Keratinocyte (primary cell): ENCODE results near the gene INPP5K. TPM values are rescaled to one million over a fixed set of nuclear protein-coding genes. Genes with fewer than 3 reads are reported as not detected.

Experiments used
- DNase-seq: peaks from one replicate; pipeline ENCODE4 v3.0.0-alpha.2; 2011; ENCODE audit warnings: low read depth, missing footprints, low spot score
- FAIRE-seq: peaks from 2 replicates; lab custom pipeline; 2011; peaks lifted over from hg19 to GRCh38; lab: Jason Lieb, UNC
- H2AFZ ChIP-seq: 2 replicates; pipeline ENCODE4 v1.6.0; 2012; ENCODE audit warnings: low read length, control low read depth, inconsistent platforms; ENCODE audit not compliant: control insufficient read depth
- H3K27ac ChIP-seq: 2 replicates; pipeline ENCODE4 v1.5.1; 2011; ENCODE audit warnings: low read length; ENCODE audit not compliant: control insufficient read depth, insufficient read depth
- H3K27me3 ChIP-seq: 3 replicates; pipeline ENCODE4 v1.6.0; 2011; ENCODE audit warnings: low read length; ENCODE audit not compliant: control insufficient read depth, insufficient read depth; ENCODE audit errors: extremely low read depth
- H3K36me3 ChIP-seq, 2 experiments: 2 replicates in 1 of 2; 3 replicates in 1 of 2; pipeline ENCODE4 v1.5.1; 2011; ENCODE audit warnings: low read length in 2 of 2, mild to moderate bottlenecking in 1 of 2; ENCODE audit not compliant: control insufficient read depth in 2 of 2, insufficient read depth in 2 of 2; ENCODE audit errors: extremely low read depth in 1 of 2
- H3K4me1 ChIP-seq: 3 replicates; pipeline ENCODE4 v1.5.1; 2011; ENCODE audit warnings: low read length; ENCODE audit not compliant: control insufficient read depth, insufficient read depth; ENCODE audit errors: extremely low read depth
- H3K4me2 ChIP-seq: 3 replicates; pipeline ENCODE4 v1.6.0; 2011; ENCODE audit warnings: low read depth, low read length; ENCODE audit not compliant: control insufficient read depth, insufficient read depth; ENCODE audit errors: extremely low read depth
- H3K4me3 ChIP-seq, 3 experiments: fragments of 200-600 bp in 1 of 3; sonication (generic) in 1 of 3; 2 replicates in 2 of 3; 3 replicates in 1 of 3; pipeline ENCODE4 v1.5.1; 2011 to 2016; ENCODE audit warnings: low read length in 3 of 3, mild to moderate bottlenecking in 3 of 3, control low read depth in 2 of 3, inconsistent platforms in 1 of 3, low read depth in 1 of 3, mixed read lengths in 1 of 3, mixed run types in 1 of 3, moderate library complexity in 1 of 3; ENCODE audit not compliant: control insufficient read depth in 2 of 3, insufficient read depth in 2 of 3; ENCODE audit errors: extremely low read depth in 1 of 3
- H3K79me2 ChIP-seq: 2 replicates; pipeline ENCODE4 v1.6.0; 2012; ENCODE audit warnings: low read length; ENCODE audit not compliant: control insufficient read depth, insufficient read depth
- H3K9ac ChIP-seq: 3 replicates; pipeline ENCODE4 v1.6.0; 2011; ENCODE audit warnings: low read length; ENCODE audit not compliant: control insufficient read depth, insufficient read depth; ENCODE audit errors: extremely low read depth
- H3K9me1 ChIP-seq: 3 replicates; pipeline ENCODE4 v1.6.0; 2011; ENCODE audit warnings: low read length; ENCODE audit not compliant: control insufficient read depth, insufficient read depth; ENCODE audit errors: extremely low read depth
- H3K9me3 ChIP-seq: 2 replicates; pipeline ENCODE4 v1.5.1; 2012; ENCODE audit warnings: low read depth, low read length; ENCODE audit not compliant: control insufficient read depth
- H4K20me1 ChIP-seq: 3 replicates; pipeline ENCODE4 v1.6.0; 2011; ENCODE audit warnings: low read length; ENCODE audit not compliant: control insufficient read depth, insufficient read depth; ENCODE audit errors: extremely low read depth
- EZH2 ChIP-seq: IDR thresholded peaks from one replicate; pipeline ENCODE4 v1.6.1; 2012; ENCODE audit warnings: inconsistent platforms, mild to moderate bottlenecking, low read length, moderate library complexity
- dilution Hi-C: fragments of 300-500 bp; cut with MboI; formaldehyde crosslinking; loops from one replicate; pipeline ENCODE4 v1.7.0; 2020; ENCODE audit warnings: low sequenced_read_pairs; ENCODE audit not compliant: extremely low pct_ligation_motif_present
- polyA plus RNA-seq, 5 experiments: library from polyadenylated mRNA; depleted of rRNA in 3 of 5; stranded (reverse) in 3 of 5; stranded (forward) in 1 of 5; unstranded in 1 of 5; fragments of >200 nt; gene quantifications; 1 replicate in 1 of 5; 2 replicates in 3 of 5; 3 replicates in 1 of 5; pipeline versions ENCODE4 v1.2.1 to v1.2.3, GENCODE V29; 2011 to 2012; ENCODE audit warnings: missing spikeins in 2 of 5, low read depth in 1 of 5, low replicate concordance in 1 of 5
- TF ChIP-seq, protein P1 (sequence below), 3 experiments: IDR thresholded peaks in 1 of 3; conservative IDR thresholded peaks in 1 of 3; optimal IDR thresholded peaks in 1 of 3; 2 replicates in 2 of 3; 3 replicates in 1 of 3; pipeline versions ENCODE3 to v1.5.1; 2011; ENCODE audit warnings: low read length in 3 of 3, mild to moderate bottlenecking in 3 of 3, moderate library complexity in 2 of 3, control low read depth in 1 of 3, inconsistent platforms in 1 of 3; ENCODE audit not compliant: insufficient read depth in 2 of 3; ENCODE audit errors: extremely low read depth in 1 of 3

Gene INPP5K
- polyA plus RNA-seq, 1 donor (not counting 4 experiments of a cell fraction or from before 2014, with no cell fraction given) = 23.0 TPM

DNA sequence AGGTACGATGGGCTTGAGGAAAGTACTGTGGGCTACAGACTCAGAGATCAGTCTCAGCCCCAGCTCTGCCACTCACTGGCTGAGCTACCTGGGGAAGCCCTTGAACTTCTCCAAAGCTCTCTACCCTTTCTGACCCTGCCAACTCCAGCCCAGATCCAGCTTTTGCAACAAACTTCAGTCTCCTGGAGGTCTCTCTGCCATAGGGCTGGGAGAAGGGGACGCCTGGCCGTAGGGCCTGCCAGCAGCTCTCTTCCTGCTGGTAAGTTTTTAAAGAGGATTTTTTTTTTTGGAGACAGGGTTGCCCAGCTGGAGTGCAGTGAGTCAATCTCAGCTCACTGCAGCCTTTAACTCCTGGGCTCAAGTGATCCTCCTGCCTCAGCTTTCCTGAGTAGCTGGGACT is 11.5 kb downstream of the INPP5K start:
- TF ChIP-seq, protein P1, sequence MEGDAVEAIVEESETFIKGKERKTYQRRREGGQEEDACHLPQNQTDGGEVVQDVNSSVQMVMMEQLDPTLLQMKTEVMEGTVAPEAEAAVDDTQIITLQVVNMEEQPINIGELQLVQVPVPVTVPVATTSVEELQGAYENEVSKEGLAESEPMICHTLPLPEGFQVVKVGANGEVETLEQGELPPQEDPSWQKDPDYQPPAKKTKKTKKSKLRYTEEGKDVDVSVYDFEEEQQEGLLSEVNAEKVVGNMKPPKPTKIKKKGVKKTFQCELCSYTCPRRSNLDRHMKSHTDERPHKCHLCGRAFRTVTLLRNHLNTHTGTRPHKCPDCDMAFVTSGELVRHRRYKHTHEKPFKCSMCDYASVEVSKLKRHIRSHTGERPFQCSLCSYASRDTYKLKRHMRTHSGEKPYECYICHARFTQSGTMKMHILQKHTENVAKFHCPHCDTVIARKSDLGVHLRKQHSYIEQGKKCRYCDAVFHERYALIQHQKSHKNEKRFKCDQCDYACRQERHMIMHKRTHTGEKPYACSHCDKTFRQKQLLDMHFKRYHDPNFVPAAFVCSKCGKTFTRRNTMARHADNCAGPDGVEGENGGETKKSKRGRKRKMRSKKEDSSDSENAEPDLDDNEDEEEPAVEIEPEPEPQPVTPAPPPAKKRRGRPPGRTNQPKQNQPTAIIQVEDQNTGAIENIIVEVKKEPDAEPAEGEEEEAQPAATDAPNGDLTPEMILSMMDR (optimal IDR thresholded peaks at IDR 0.05 in 1 of 3, IDR thresholded peaks at IDR 0.05 in 1 of 3, conservative IDR thresholded peaks at IDR 0.05 in 1 of 3; ENCODE audit: extremely low read depth in 1 of 3, insufficient read depth in 2 of 3, low read length in 3 of 3) = no peak
- no peak for TF ChIP-seq EZH2
- Histone ChIP-seq H3K9me3 (no peaks in the 10 kb centered on the region), H3K4me3 (no peak overlapping the region), H3K79me2 (no peaks in the 10 kb centered on the region), H3K27ac (no peak overlapping the region), H2AFZ (no peak overlapping the region), H3K4me2 (no peak overlapping the region), H3K4me1 (peaks cover 9% of the 10 kb centered on the region), H4K20me1 (no peaks in the 10 kb centered on the region), H3K27me3 (no peaks in the 10 kb centered on the region), H3K9me1 (no peaks in the 10 kb centered on the region), H3K36me3 (peaks cover 15 to 19% of the 10 kb centered on the region in 2 experiments), H3K9ac (no peak overlapping the region)
- dilution Hi-C loops = no loop called here
- FAIRE-seq = no peak
- DNase-seq = no peak

DNA sequence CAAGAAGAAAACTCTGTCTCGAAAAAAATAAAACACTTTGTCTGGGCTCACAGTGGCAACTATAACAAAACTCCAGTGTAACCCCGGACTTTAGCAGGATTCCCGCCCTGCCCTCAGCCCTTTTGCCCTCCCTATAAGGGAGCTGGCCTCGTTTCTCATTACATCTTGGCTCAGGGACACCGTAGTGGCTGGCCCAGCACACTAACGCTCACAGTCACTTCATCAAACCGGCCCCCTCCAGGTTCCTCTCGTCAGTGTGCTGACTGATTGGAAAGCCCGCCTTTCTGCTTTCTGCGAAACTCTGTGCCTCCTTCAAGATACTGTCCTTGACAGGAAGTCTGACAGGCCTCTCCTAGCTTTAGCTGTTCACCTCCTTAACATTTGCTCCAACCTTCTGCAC is 12.7 kb downstream of the INPP5K start:
- H3K9me1 ChIP-seq = no peaks in the 10 kb centered on the region
- H3K4me1 ChIP-seq = peaks cover 5% of the 10 kb centered on the region
- no peaks in the 10 kb centered on the region for H3K27me3 ChIP-seq
- TF ChIP-seq EZH2 = no peak
- TF ChIP-seq, protein P1 (optimal IDR thresholded peaks at IDR 0.05 in 1 of 3, IDR thresholded peaks at IDR 0.05 in 1 of 3, conservative IDR thresholded peaks at IDR 0.05 in 1 of 3; ENCODE audit: extremely low read depth in 1 of 3, insufficient read depth in 2 of 3, low read length in 3 of 3) = no peak
- no peak overlapping the region for H3K27ac ChIP-seq
- H3K4me2 ChIP-seq = no peak overlapping the region
- H2AFZ ChIP-seq = no peak overlapping the region
- H3K4me3 ChIP-seq = no peak overlapping the region
- FAIRE-seq (no peak), DNase-seq (no peak)
- no peaks in the 10 kb centered on the region for H3K79me2 ChIP-seq
- H4K20me1 ChIP-seq = no peaks in the 10 kb centered on the region
- no peaks in the 10 kb centered on the region for H3K9me3 ChIP-seq
- H3K9ac ChIP-seq = no peak overlapping the region
- peaks cover 12 to 19% of the 10 kb centered on the region in 2 experiments for H3K36me3 ChIP-seq
- dilution Hi-C loops = no loop called here
